HAP-1 (cell line): ENCODE data around the gene BEST2.

Experiments used
- DNase-seq, 2 experiments: peaks; one replicate each; pipeline ENCODE4 v3.0.0-alpha.2; 2016 to 2020; ENCODE audit warnings: low spot score in 2 of 2
- H3K27me3 ChIP-seq: fragments of 250-450 bp; sonication (Bioruptor Pico); 2 replicates; pipeline ENCODE4 v1.5.1; 2020; ENCODE audit warnings: low read depth, mild to moderate bottlenecking, moderate library complexity
- H3K36me3 ChIP-seq: fragments of 250-450 bp; sonication (Bioruptor Pico); replicated peaks from 2 replicates; pipeline ENCODE4 v1.5.1; 2020; ENCODE audit warnings: mild to moderate bottlenecking
- H3K4me1 ChIP-seq: fragments of 250-450 bp; sonication (Bioruptor Pico); 2 replicates; pipeline ENCODE4 v1.5.1; 2020; ENCODE audit warnings: mild to moderate bottlenecking
- H3K4me3 ChIP-seq: fragments of 250-450 bp; sonication (Bioruptor Pico); 2 replicates; pipeline ENCODE4 v1.5.1; 2020; ENCODE audit warnings: mild to moderate bottlenecking, moderate library complexity
- H3K9me3 ChIP-seq: fragments of 250-450 bp; sonication (Bioruptor Pico); 2 replicates; pipeline ENCODE4 v1.5.1; 2020; ENCODE audit warnings: mild to moderate bottlenecking, moderate library complexity
- in situ Hi-C: fragments of 300-500 bp; cut with MboI; formaldehyde crosslinking; loops from 3 replicates; pipeline ENCODE4 v1.14.3; 2020; ENCODE audit warnings: low sequenced_read_pairs, inconsistent platforms, mixed read lengths

The BEST2 gene

DNA sequence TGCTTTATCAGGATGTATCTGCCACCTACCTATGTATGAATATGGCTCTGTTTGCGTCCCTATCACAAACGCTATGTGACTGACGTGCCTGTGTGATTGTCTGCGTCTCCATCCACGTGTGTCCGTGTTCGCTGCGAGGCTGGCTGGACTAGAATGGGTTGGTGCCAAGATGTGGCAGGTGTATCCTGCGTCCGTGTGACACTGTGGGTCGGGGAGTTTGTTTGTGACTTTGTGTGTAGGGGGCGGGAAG is 30.5 kb downstream of the BEST2 start:
- H3K4me3 ChIP-seq = peak overlapping the region; percentile 38
- in situ Hi-C loops = no loop called here
- no peaks in the 10 kb centered on the region for H3K27me3 ChIP-seq
- H3K36me3 ChIP-seq = no peaks in the 10 kb centered on the region
- DNase-seq = no peak
- peaks cover 21% of the 10 kb centered on the region for H3K4me1 ChIP-seq
- no peaks in the 10 kb centered on the region for H3K9me3 ChIP-seq

DNA sequence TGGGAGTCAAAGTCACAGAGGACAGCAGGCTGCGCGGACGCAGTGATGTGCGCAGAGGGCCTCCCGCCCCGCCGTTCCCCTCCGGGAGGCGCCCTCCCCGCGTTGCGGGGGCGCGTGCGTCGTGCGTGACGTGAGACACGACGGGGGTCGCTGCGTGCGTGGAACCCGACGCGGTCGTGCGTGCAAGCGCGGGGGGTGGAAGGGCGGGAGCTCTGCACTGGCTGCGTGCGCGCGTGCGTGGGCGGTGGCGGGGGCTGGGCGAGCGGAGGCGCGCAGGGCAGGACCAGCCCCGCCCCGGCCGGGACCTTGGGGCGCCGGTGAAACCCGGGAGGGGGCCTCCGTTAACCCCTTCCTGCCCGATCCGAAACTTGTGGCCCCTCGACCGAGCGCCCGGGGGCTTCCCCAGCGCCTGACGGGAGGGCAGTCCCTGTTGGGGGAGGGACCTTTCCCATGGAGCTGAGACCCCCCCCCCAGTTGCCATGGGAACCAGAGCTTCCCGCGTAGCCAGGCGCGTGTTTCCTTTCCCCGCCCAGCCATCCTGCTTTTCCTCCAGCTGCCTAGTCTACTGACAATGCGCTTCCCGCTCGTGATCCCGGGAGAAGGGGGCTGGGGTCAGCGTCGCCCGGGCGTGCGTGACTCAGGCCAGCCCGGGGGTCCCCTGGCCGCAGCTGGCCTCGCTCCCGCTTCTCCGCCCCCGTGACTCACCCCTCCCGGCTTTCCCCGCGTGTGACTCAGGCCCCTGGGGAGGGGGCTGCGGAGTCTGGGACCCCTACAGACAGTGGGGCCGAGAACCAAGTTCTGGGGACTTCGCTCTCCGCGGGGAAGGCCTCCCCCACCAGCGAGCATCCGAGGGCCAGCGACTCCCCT is 31.1 kb downstream of the BEST2 start:
- Histone ChIP-seq H3K27me3 (no peaks in the 10 kb centered on the region), H3K4me1 (peaks cover 17% of the 10 kb centered on the region), H3K36me3 (no peaks in the 10 kb centered on the region), H3K9me3 (no peaks in the 10 kb centered on the region), H3K4me3 (peak overlapping the region; percentile 38)
- in situ Hi-C loops = no loop called here
- DNase-seq = peak; percentile 38 to 88

DNA sequence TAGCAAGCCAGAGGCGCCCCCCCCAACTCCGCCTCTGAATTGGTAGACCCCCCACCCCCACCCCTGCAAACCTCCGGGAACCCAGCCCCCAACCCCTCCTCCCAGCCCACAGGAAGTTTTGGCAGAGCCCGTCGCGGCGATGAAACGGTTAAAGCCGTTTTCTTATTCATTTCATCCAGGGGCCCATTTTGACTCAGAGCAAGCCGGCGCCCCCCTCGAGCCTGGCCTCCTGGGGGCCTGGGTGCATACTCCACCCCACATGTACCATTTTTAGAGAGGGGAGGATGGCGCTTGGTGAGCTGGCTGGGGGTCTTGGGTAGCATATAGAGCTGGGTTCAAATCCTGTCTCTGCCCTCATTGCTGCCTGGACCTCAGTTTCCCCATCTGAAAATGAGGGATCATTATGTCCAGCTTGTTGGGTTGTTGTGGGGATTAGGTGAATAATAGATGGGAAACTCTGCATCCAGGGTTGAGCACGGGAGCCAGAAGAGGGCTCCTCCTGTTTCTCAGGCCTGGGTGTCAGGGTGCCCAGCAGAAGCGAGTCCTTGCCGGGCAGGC is 31.8 kb downstream of the BEST2 start:
- H3K9me3 ChIP-seq = no peaks in the 10 kb centered on the region
- H3K4me1 ChIP-seq = peaks cover 14% of the 10 kb centered on the region
- no peaks in the 10 kb centered on the region for H3K27me3 ChIP-seq
- peak overlapping the region; percentile 38; the same call in 1 of the 2 replicates for H3K4me3 ChIP-seq
- in situ Hi-C loops = no loop called here
- no peak for DNase-seq
- H3K36me3 ChIP-seq = no peaks in the 10 kb centered on the region

DNA sequence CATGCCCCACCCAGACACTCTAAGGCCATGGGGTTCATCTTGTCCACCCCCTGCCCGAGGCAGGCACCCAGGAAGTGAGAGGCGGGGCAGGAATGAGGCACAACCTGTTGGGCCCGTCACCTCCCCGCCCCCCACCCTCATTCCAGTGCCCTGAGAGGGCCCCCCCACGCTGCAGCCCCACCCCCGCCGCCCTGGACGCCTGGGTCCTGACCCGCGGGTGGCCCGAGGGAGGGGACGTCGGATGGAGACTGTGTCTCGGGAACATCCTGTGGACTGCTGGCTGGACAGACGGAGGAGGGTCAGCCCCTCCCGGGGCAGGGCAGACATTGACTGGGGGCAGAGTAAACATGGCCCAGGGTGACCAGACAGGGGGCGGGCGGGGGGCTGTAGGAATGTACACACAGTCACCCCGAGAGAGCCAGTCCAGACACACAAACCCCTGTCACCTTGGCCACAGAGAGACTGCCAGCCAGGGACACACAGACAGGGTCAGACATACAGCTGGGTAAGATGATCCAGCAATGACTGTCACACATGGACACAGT is 32.3 kb downstream of the BEST2 start:
- H3K36me3 ChIP-seq = no peaks in the 10 kb centered on the region
- H3K27me3 ChIP-seq = no peaks in the 10 kb centered on the region
- no peaks in the 10 kb centered on the region for H3K9me3 ChIP-seq
- in situ Hi-C loops = no loop called here
- DNase-seq = no peak
- no peak overlapping the region for H3K4me3 ChIP-seq
- H3K4me1 ChIP-seq = peaks cover 12% of the 10 kb centered on the region

DNA sequence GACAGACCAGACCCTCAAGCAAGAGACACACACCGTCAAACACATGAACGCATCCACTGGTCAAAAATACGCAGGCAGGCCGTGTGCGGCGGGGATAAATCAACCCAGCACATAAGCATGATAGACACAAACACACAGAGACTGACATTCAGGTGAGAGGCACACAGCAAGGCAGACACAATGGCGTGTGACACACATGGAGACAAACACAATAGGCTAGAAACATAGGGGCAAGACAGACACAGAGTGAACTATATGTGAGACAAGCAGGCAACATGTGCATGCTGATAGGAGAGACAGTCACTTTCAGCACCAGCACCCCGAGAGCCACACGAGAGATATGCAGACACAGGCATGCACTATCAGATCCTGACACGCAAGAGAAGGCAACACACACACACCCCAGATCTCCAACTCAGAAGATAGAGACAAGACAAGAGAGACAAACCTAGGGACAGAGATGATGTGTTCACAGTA is 32.8 kb downstream of the BEST2 start:
- no peak for DNase-seq
- no peaks in the 10 kb centered on the region for H3K27me3 ChIP-seq
- H3K4me3 ChIP-seq = no peak overlapping the region
- peaks cover 15% of the 10 kb centered on the region for H3K4me1 ChIP-seq
- H3K9me3 ChIP-seq = no peaks in the 10 kb centered on the region
- in situ Hi-C loops = no loop called here
- H3K36me3 ChIP-seq = no peaks in the 10 kb centered on the region

DNA sequence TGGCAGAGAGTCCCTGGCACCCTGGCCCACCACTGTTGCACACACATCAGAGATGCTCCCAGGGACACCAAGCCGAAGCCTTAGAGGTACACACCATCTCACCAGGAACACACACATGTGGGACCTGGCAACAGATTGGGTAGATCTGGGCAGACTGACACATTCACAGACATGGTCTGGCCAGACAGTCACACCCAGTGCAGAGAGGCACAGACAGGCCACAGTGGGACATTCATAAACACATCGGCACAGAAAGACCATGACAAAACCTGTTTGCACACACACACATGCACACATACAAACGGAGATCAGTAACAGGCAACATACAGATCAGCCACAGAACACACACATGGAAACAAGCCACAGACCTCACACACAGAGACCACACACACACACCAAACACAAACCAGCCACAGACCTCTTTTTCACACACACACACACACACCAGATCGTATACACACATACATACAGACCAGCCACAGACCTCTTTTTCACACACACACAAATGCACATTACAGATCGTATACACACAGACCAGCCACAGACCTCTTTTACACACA is 33.4 kb downstream of the BEST2 start:
- H3K4me1 ChIP-seq = peaks cover 15% of the 10 kb centered on the region
- no peaks in the 10 kb centered on the region for H3K9me3 ChIP-seq
- no peak overlapping the region for H3K4me3 ChIP-seq
- no peaks in the 10 kb centered on the region for H3K36me3 ChIP-seq
- no peaks in the 10 kb centered on the region for H3K27me3 ChIP-seq
- in situ Hi-C loops = no loop called here
- DNase-seq = no peak

DNA sequence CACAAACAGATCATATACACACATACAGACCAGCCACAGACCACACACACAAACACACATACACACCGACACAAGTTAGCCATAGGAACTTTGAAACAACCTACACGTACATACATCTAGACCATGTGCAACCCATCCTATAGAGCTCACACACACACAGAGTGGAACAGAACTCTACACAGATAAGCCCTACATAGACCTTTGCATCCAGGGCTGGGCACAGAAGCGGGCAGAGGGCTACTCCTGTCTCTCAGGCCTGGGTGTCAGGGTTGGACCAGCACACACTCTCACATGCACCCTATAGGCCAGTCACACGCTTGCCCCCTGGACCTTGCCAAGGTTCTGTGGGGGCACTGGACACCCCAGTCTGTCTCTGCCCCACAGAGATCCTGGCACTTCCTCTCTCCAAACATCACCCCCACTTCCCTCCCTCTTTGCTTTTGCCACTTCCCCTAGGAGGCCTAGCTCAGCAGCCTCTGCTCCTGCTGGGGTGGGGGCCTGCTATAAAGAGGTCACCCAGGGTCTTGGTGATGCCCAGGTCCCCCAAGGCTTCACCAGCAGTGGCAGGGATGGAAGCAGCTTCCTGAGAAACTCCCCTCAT is 33.9 kb downstream of the BEST2 start:
- in situ Hi-C loops = no loop called here
- H3K4me1 ChIP-seq = peaks cover 19% of the 10 kb centered on the region
- H3K9me3 ChIP-seq = no peaks in the 10 kb centered on the region
- no peak overlapping the region for H3K4me3 ChIP-seq
- H3K27me3 ChIP-seq = no peaks in the 10 kb centered on the region
- no peaks in the 10 kb centered on the region for H3K36me3 ChIP-seq
- no peak for DNase-seq

DNA sequence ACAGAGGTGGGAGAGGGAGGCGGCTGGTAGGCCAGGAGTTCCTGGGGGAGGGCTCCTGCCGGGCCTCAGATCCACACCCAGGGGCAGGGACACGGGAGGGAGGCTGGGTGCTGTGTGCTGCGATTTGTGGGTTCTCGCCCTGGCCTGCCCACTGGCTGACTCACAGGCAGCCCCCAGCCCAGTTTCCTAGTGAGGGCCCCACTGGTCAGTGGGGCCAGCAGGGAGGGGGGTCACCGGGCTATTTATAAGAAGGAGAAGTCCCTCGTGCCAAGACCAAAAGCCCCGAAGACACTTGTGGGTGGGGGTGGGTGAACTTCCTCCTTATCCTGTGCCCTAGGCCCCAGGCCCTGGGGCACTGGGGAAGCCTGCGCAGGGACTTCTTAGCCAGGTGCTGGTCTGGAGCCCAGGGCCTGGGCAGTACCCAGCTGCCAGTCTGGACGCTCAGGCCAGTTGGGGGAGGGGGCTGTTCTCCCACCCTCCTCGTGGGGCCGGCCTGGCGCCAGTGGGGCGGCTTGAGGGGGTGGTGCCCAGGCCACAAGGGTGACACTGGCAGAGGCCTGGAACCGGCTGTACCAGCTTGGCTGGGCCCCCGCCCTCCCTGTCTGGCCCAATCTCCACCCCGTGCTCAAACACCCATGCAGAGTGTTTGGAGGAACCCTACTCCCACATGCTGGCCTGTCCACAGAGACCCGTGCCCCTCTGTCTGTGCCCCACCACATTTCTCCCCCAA is 34.7 kb downstream of the BEST2 start:
- in situ Hi-C loops = no loop called here
- no peak for DNase-seq
- no peak overlapping the region for H3K4me3 ChIP-seq
- no peaks in the 10 kb centered on the region for H3K27me3 ChIP-seq
- H3K4me1 ChIP-seq = peaks cover 25% of the 10 kb centered on the region
- H3K36me3 ChIP-seq = no peaks in the 10 kb centered on the region
- H3K9me3 ChIP-seq = no peaks in the 10 kb centered on the region

DNA sequence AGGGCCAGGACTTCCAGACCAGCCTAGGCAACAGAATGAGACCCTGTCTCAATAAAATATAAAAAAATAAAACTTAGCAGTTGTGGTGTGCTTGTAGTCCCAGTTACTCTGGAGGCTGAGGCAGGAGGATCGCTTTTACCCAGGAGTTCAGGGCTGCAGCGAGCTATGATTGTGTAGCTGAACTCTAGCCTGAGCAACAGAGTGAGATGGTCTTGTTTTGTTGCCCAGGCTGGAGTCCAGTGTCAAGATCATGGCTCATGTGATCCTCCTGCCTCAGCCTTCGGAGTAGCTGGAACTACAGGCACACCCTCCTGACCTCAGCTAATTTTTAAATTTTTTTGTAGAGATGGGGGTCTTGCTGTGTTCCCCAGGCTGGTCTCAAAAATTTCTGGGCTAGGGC is 35.4 kb downstream of the BEST2 start:
- Histone ChIP-seq H3K4me1 (peaks cover 25% of the 10 kb centered on the region), H3K36me3 (no peaks in the 10 kb centered on the region), H3K4me3 (no peak overlapping the region), H3K9me3 (no peaks in the 10 kb centered on the region), H3K27me3 (no peaks in the 10 kb centered on the region)
- no peak for DNase-seq
- in situ Hi-C loops = no loop called here

DNA sequence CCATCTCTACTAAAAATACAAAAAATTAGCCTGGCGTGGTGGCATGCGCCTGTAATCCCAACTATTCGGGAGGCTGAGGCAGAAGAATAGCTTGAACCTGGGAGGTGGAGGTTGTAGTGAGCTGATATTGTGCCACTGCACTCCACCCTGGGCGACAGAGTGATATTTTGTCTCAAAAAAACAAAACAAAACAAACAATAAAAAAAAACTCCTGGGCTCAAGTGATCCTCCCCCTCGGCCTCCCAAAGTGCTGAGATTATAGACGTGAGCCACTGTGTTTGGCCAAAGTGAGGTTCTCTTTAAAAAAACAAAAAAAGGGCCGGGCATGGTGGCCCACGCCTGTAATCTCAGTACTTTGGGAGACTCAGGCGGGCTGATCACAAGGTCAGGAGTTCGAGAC is 35.9 kb downstream of the BEST2 start:
- Histone ChIP-seq H3K4me3 (no peak overlapping the region), H3K36me3 (no peaks in the 10 kb centered on the region), H3K9me3 (no peaks in the 10 kb centered on the region), H3K4me1 (peaks cover 25% of the 10 kb centered on the region), H3K27me3 (no peaks in the 10 kb centered on the region)
- in situ Hi-C loops = no loop called here
- DNase-seq = no peak

DNA sequence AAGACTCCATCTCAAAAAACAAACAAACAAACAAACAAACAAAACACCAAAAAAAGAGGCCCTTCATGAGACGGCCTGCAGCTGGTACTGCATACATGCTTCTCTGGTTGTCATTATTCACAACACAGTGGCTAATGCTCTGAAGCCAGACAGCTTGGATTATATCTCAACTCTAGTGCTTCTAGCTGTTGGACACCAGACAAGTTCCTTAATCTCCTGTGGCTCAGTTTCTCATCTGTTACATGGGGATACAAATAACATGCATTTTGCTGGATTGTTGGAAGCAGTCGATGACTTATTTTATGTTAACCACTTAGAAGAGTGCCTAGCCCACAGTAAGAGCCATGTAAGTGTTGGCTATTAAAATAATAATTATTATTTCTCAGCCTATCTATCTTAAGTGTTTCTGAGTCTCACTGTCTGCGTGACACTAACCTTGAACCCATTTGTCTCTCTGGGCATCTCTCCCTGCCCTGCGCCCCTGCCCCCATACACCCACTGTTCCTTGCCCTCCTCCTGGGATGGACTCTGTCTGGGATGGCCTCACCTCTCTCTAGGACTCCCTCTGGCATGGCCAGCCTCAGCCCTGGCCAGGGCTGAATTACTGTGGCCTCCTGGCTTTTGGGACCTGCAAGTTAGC is 36.6 kb downstream of the BEST2 start:
- Histone ChIP-seq H3K36me3 (no peaks in the 10 kb centered on the region; the same call in 1 of the 2 replicates), H3K9me3 (no peaks in the 10 kb centered on the region), H3K4me1 (peaks cover 20% of the 10 kb centered on the region), H3K4me3 (no peak overlapping the region), H3K27me3 (no peaks in the 10 kb centered on the region)
- DNase-seq = no peak
- in situ Hi-C loops = no loop called here

DNA sequence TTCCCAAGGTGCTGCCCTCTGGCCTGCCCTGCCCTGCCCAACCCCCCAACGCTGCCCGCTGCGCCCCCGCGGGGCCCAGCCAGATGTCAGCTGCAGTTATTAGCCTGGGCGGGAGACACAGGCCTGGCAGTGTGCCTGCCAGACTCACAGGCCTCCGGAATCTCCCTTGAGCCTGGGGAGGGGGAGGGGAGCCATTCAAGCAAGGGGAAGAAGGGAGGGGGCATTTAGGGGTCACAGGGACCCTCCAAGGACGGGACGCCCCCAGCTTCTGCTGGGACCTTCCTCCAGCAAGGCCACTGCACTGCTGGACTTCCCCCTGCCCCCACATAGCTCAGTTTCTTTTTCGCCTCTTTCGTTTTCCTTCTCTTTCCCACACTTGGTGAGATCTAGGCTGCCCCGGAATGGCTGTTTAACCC is 37.1 kb downstream of the BEST2 start:
- H3K4me3 ChIP-seq = no peak overlapping the region
- peak in 1 of 2 experiments; percentile 42 for DNase-seq
- in situ Hi-C loops = no loop called here
- H3K9me3 ChIP-seq = no peaks in the 10 kb centered on the region
- H3K4me1 ChIP-seq = peaks cover 17% of the 10 kb centered on the region
- no peaks in the 10 kb centered on the region for H3K27me3 ChIP-seq
- no peaks in the 10 kb centered on the region; the same call in 1 of the 2 replicates for H3K36me3 ChIP-seq
